Hepatocyte (in vitro differentiated cells): ENCODE data around the gene SUGCT.

Experiments used
- CTCF ChIP-seq: fragments of 200-600 bp; sonication (generic); IDR thresholded peaks from 2 replicates; pipeline ENCODE4 v1.5.1; 2016; ENCODE audit warnings: antibody characterized with exemption, mild to moderate bottlenecking; ENCODE audit not compliant: poor library complexity
- EZH2 ChIP-seq: fragments of 200-600 bp; sonication (generic); IDR thresholded peaks from 2 replicates; pipeline ENCODE4 v1.6.1; 2016; ENCODE audit warnings: antibody characterized with exemption, mild to moderate bottlenecking, borderline replicate concordance
- EZH2phosphoT487 ChIP-seq: fragments of 200-600 bp; sonication (generic); IDR thresholded peaks from one replicate; pipeline ENCODE4 v1.6.1; 2018; ENCODE audit warnings: antibody characterized with exemption, mild to moderate bottlenecking, low read depth, moderate library complexity; ENCODE audit not compliant: unreplicated experiment, severe bottlenecking

GRCh38 chr7:40758590-40758989 lies 623.8 kb downstream of the SUGCT start:
- TF ChIP-seq EZH2phosphoT487 (no peak), CTCF (no peak), EZH2 (no peak)
